Renal cortex interstitium (tissue), 11 donors: Measurements from ENCODE around the gene CAPN1. TPM values are rescaled to one million over a fixed set of nuclear protein-coding genes. Genes with fewer than 3 reads are reported as not detected.

Experiments used
- DNase-seq, 11 donors: peaks; one replicate each; pipeline ENCODE4 v3.0.0-alpha.2; 2013; ENCODE audit warnings: low read depth in 9 of 11, low spot score in 4 of 11; ENCODE audit errors: extremely low read depth in 1 of 11
- polyA plus RNA-seq, 3 donors: library from polyadenylated mRNA; unstranded; fragments of 120-200 nt; gene quantifications; one replicate each; pipeline ENCODE4 v1.2.1, GENCODE V29; 2013; ENCODE audit not compliant: insufficient read length in 3 of 3

CAPN1 gene
- polyA plus RNA-seq, 3 donors: 82.9 to 105 (median 104) TPM

- no peak for DNase-seq
Observed at GRCh38 chr11:65184146-65184545, 2.4 kb downstream of the CAPN1 start.

GRCh38 chr11:65185171-65185570 is 3.4 kb downstream of the CAPN1 start:
- no peak for DNase-seq

- DNase-seq: no peak
Observed at GRCh38 chr11:65185869-65186341, 4.2 kb downstream of the CAPN1 start.

- no peak for DNase-seq
Observed at GRCh38 chr11:65186701-65187100, 5.0 kb downstream of the CAPN1 start.

GRCh38 chr11:65187146-65187675 is 5.5 kb downstream of the CAPN1 start:
- DNase-seq: no peak

GRCh38 chr11:65187971-65188461 is 6.3 kb downstream of the CAPN1 start:
- no peak for DNase-seq

- DNase-seq: no peak
Observed at GRCh38 chr11:65188486-65188885, 6.8 kb downstream of the CAPN1 start.

- no peak for DNase-seq
Observed at GRCh38 chr11:65189191-65189590, 7.5 kb downstream of the CAPN1 start.

GRCh38 chr11:65194564-65194963 is 12.8 kb downstream of the CAPN1 start:
- no peak for DNase-seq

- DNase-seq: no peak
Observed at GRCh38 chr11:65204143-65204542, 22.4 kb downstream of the CAPN1 start.

GRCh38 chr11:65204646-65205601 is 23.2 kb downstream of the CAPN1 start:
- no peak for DNase-seq

GRCh38 chr11:65205602-65205967 is 23.9 kb downstream of the CAPN1 start:
- no peak for DNase-seq

GRCh38 chr11:65206441-65206841 is 24.7 kb downstream of the CAPN1 start:
- DNase-seq: no peak

GRCh38 chr11:65206901-65207300 is 25.2 kb downstream of the CAPN1 start:
- DNase-seq: no peak

- no peak for DNase-seq
Observed at GRCh38 chr11:65207918-65208784, 26.4 kb downstream of the CAPN1 start.

GRCh38 chr11:65208785-65209710 is 27.3 kb downstream of the CAPN1 start:
- no peak for DNase-seq

- no peak for DNase-seq
Observed at GRCh38 chr11:65209711-65210360, 28.1 kb downstream of the CAPN1 start.

- no peak for DNase-seq
Observed at GRCh38 chr11:65210361-65210731, 28.6 kb downstream of the CAPN1 start.
